Body of pancreas (tissue), 4 donors: ENCODE results near the gene FHL1. TPM values are rescaled to one million over a fixed set of nuclear protein-coding genes. Genes with fewer than 3 reads are reported as not detected.

ENCODE experiments used
- ATAC-seq: fragments of 150-250 bp; one replicate; pipeline ENCODE4 v1.9.1; 2016
- DNase-seq, 4 donors: peaks; one replicate each; pipeline ENCODE4 v3.0.0-alpha.2; 2019
- H3K27ac ChIP-seq, 4 donors: fragments of 200-600 bp; sonication (generic); 1 replicate in 3 of 4; 2 replicates in 1 of 4; pipeline versions ENCODE4 v1.5.1 to v1.6.1; 2016 to 2019; ENCODE audit warnings: mild to moderate bottlenecking in 1 of 4, mixed read lengths in 1 of 4, moderate library complexity in 1 of 4
- H3K27me3 ChIP-seq, 2 donors: fragments of 200-600 bp; sonication (generic); one replicate each; pipeline ENCODE4 v1.6.0; 2016; ENCODE audit warnings: mild to moderate bottlenecking in 1 of 2
- H3K36me3 ChIP-seq, 2 donors: fragments of 200-600 bp; sonication (generic); replicated peaks in 1 of 2; 2 replicates each; pipeline ENCODE4 v1.5.1; 2016; ENCODE audit warnings: low read depth in 2 of 2; ENCODE audit not compliant: insufficient read depth in 1 of 2
- H3K4me1 ChIP-seq: fragments of 200-600 bp; sonication (generic); one replicate; pipeline ENCODE4 v1.6.0; 2016
- H3K4me3 ChIP-seq, 2 donors: fragments of 200-600 bp; sonication (generic); 1 replicate in 1 of 2; 2 replicates in 1 of 2; pipeline ENCODE4 v1.5.1; 2016 to 2019
- H3K9me3 ChIP-seq, 3 donors: fragments of 200-600 bp; sonication (generic); 1 replicate in 2 of 3; 2 replicates in 1 of 3; pipeline ENCODE4 v1.5.1; 2016
- POLR2A ChIP-seq, 3 donors: fragments of 450-650 bp; IDR thresholded peaks; one replicate each; pipeline ENCODE4 v1.6.1; 2016; ENCODE audit warnings: antibody characterized with exemption in 3 of 3, mild to moderate bottlenecking in 2 of 3
- WGBS, 2 donors: methylation state at CpG; one replicate each; pipeline ENCODE4 v1.1.5; 2017; 5-methylcytosine and 5-hydroxymethylcytosine counted together
- intact Hi-C: fragments of 100-400 bp; cut with DNase I; formaldehyde crosslinking; loops from one replicate; pipeline ENCODE4 v1.15.1; 2023
- total RNA-seq, 2 donors: library from RNA; depleted of rRNA; stranded (reverse); fragments of >200 nt; gene quantifications; one replicate each; pipeline ENCODE4 v1.1.0, GENCODE V29; 2016
- TF ChIP-seq, protein P1 (sequence below), 7 experiments: fragments of 450-650 bp in 4 of 7; fragments of 200-600 bp in 3 of 7; sonication (generic) in 3 of 7; IDR thresholded peaks; one replicate each; pipeline ENCODE4 v1.5.1; 2016 to 2019; ENCODE audit warnings: antibody characterized with exemption in 7 of 7

Gene FHL1
- total RNA-seq, 2 donors from 2014 or later: 40.2 to 125 TPM

- Histone ChIP-seq H3K9me3 (no peaks in the 10 kb centered on the region), H3K4me1 (no peaks in the 10 kb centered on the region), H3K27ac (no peak overlapping the region), H3K4me3 (no peak overlapping the region), H3K36me3 (no peaks in the 10 kb centered on the region), H3K27me3 (no peaks in the 10 kb centered on the region)
- DNase-seq (no peak), ATAC-seq (no peak)
- intact Hi-C loops: no loop called here
- TF ChIP-seq, protein P1, sequence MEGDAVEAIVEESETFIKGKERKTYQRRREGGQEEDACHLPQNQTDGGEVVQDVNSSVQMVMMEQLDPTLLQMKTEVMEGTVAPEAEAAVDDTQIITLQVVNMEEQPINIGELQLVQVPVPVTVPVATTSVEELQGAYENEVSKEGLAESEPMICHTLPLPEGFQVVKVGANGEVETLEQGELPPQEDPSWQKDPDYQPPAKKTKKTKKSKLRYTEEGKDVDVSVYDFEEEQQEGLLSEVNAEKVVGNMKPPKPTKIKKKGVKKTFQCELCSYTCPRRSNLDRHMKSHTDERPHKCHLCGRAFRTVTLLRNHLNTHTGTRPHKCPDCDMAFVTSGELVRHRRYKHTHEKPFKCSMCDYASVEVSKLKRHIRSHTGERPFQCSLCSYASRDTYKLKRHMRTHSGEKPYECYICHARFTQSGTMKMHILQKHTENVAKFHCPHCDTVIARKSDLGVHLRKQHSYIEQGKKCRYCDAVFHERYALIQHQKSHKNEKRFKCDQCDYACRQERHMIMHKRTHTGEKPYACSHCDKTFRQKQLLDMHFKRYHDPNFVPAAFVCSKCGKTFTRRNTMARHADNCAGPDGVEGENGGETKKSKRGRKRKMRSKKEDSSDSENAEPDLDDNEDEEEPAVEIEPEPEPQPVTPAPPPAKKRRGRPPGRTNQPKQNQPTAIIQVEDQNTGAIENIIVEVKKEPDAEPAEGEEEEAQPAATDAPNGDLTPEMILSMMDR (IDR thresholded peaks at IDR 0.05): no peak
- TF ChIP-seq POLR2A (IDR thresholded peaks at IDR 0.05): no peak
- WGBS, 2 donors: 85 to 92% methylated on average over 2 of the region's 2 CpGs
These were observed 18.6 kb upstream of the FHL1 start for GRCh38 chrX:136128743-136129142.

- H3K27ac ChIP-seq: no peak overlapping the region
These were observed 16.2 kb upstream of the FHL1 start for GRCh38 chrX:136130931-136131833.

GRCh38 chrX:136138939-136139338, 8.4 kb upstream of the FHL1 start:
- DNase-seq (no peak), ATAC-seq (no peak)
- H3K9me3 ChIP-seq: no peaks in the 10 kb centered on the region
- no peak for TF ChIP-seq POLR2A (IDR thresholded peaks at IDR 0.05)
- TF ChIP-seq, protein P1 (IDR thresholded peaks at IDR 0.05): no peak
- H3K4me3 ChIP-seq: no peak overlapping the region
- H3K36me3 ChIP-seq: no peaks in the 10 kb centered on the region
- no peaks in the 10 kb centered on the region for H3K27me3 ChIP-seq
- intact Hi-C loops: no loop called here
- H3K4me1 ChIP-seq: no peaks in the 10 kb centered on the region
- no peak overlapping the region for H3K27ac ChIP-seq
- 52 to 53% methylated on average over 4 of the region's 4 CpGs for WGBS, 2 donors

More at GRCh38 chrX:136130931-136131833, 16.2 kb upstream of the FHL1 start:
- Histone ChIP-seq H3K27me3 (no peaks in the 10 kb centered on the region), H3K4me3 (no peak overlapping the region), H3K36me3 (no peaks in the 10 kb centered on the region), H3K4me1 (no peaks in the 10 kb centered on the region), H3K9me3 (no peaks in the 10 kb centered on the region)
- 72 to 86% methylated on average over 4 to 6 of the region's 6 CpGs for WGBS, 2 donors
- TF ChIP-seq, protein P1 (IDR thresholded peaks at IDR 0.05): no peak
- TF ChIP-seq POLR2A (IDR thresholded peaks at IDR 0.05): no peak
- ATAC-seq (no peak), DNase-seq (no peak)
- intact Hi-C loops: no loop called here

DNA sequence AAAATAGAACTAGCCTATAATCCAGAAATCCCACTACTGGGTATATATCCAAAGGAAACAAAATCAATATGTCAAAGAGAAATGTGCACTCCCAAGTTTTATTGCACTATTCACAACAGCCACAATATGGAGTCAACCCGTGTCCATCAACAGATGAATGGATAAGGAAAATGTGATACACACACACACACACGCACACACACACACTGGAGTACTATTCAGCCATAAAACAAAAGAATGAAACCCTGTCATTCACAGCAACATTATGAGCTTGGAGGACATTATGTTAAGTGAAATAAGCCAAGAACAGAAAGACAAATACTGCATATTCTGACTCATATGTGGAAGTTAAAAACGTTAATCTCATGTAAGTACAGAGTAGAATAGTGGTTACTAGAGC, 5.8 kb upstream of the FHL1 start:
- Histone ChIP-seq H3K27me3 (no peaks in the 10 kb centered on the region), H3K4me1 (peaks cover 2% of the 10 kb centered on the region), H3K9me3 (no peaks in the 10 kb centered on the region), H3K27ac (no peak overlapping the region), H3K4me3 (no peak overlapping the region), H3K36me3 (no peaks in the 10 kb centered on the region)
- DNase-seq (no peak), ATAC-seq (no peak)
- TF ChIP-seq, protein P1 (IDR thresholded peaks at IDR 0.05): no peak
- intact Hi-C loops: no loop called here
- WGBS, 2 donors: 45 to 55% methylated on average over 3 of the region's 3 CpGs

DNA sequence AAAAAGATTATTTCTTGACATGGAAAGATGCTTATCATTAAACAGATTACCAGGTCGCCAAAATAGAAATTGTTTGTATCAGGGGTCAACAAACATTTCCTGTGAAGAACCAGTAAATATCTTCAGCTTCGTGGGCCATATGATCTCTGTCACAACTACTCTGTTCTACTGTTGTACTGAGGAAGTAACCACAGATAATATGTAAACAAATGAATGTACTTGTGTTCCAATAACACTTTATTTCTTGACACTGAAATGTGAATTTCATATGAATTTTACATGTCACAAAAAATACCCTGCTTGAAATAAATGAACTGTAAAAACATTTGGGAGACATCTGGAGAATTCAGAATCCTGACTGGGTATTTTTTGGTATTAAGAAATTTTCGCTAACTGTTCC, 4.7 kb upstream of the FHL1 start:
- H3K27me3 ChIP-seq: no peaks in the 10 kb centered on the region
- no peak for ATAC-seq
- H3K4me3 ChIP-seq: no peak overlapping the region
- TF ChIP-seq, protein P1 (IDR thresholded peaks at IDR 0.05): no peak
- TF ChIP-seq POLR2A (IDR thresholded peaks at IDR 0.05): no peak
- no peak overlapping the region for H3K27ac ChIP-seq
- intact Hi-C loops: no loop called here
- WGBS, 2 donors: 51 to 63% methylated on average over 3 of the region's 3 CpGs
- no peaks in the 10 kb centered on the region for H3K36me3 ChIP-seq
- H3K4me1 ChIP-seq: peaks cover 5% of the 10 kb centered on the region
- no peak for DNase-seq
- no peaks in the 10 kb centered on the region for H3K9me3 ChIP-seq
